H9 (cell line): Measurements from ENCODE around the gene HIPK4. TPM values are rescaled to one million over a fixed set of nuclear protein-coding genes. Genes with fewer than 3 reads are reported as not detected.

Experiments
- DNase-seq: peaks from one replicate; pipeline ENCODE4 v3.0.0-alpha.2; 2017
- H2AFZ ChIP-seq: one replicate; pipeline ENCODE4 v1.6.1; 2013; ENCODE audit warnings: mild to moderate bottlenecking, low read length, control low read depth, moderate library complexity
- H2AK5ac ChIP-seq: 2 replicates; pipeline ENCODE4 v1.6.1; 2013; ENCODE audit warnings: low read length, control low read depth, mixed read lengths; ENCODE audit not compliant: insufficient read length
- H2BK120ac ChIP-seq: one replicate; pipeline ENCODE4 v1.6.1; 2013; ENCODE audit warnings: low read depth, mild to moderate bottlenecking, low read length, control low read depth, inconsistent platforms; ENCODE audit not compliant: poor library complexity, severe bottlenecking
- H2BK12ac ChIP-seq: 2 replicates; pipeline ENCODE4 v1.6.1; 2013; ENCODE audit warnings: low read length, control low read depth, mixed read lengths, low read depth; ENCODE audit not compliant: insufficient read length
- H2BK15ac ChIP-seq: 2 replicates; pipeline ENCODE4 v1.6.1; 2013; ENCODE audit warnings: low read depth, low read length, control low read depth
- H2BK20ac ChIP-seq: one replicate; pipeline ENCODE4 v1.6.1; 2013; ENCODE audit warnings: low read depth, mild to moderate bottlenecking, low read length, control low read depth, inconsistent platforms; ENCODE audit not compliant: poor library complexity, severe bottlenecking
- H2BK5ac ChIP-seq: 2 replicates; pipeline ENCODE4 v1.6.1; 2013; ENCODE audit warnings: low read length, control low read depth, mixed read lengths; ENCODE audit not compliant: insufficient read length
- H3K14ac ChIP-seq: 2 replicates; pipeline ENCODE4 v1.6.1; 2013; ENCODE audit warnings: low read length, control low read depth; ENCODE audit not compliant: insufficient read depth
- H3K18ac ChIP-seq: 2 replicates; pipeline ENCODE4 v1.6.1; 2013; ENCODE audit warnings: low read depth, mild to moderate bottlenecking, mixed read lengths, low read length, control low read depth; ENCODE audit not compliant: insufficient read length
- H3K23ac ChIP-seq: 2 replicates; pipeline ENCODE4 v1.6.1; 2013; ENCODE audit warnings: low read length, control low read depth, mixed read lengths, low read depth; ENCODE audit not compliant: insufficient read length
- H3K23me2 ChIP-seq: 2 replicates; pipeline ENCODE4 v1.6.1; 2013; ENCODE audit warnings: low read depth, mild to moderate bottlenecking, mixed read lengths, low read length, control low read depth; ENCODE audit not compliant: insufficient read length, poor library complexity, severe bottlenecking
- H3K27ac ChIP-seq: 2 replicates; pipeline ENCODE4 v1.5.1; 2013; ENCODE audit warnings: low read length, control low read depth, mixed read lengths, low read depth; ENCODE audit not compliant: insufficient read length
- H3K27me3 ChIP-seq: 2 replicates; pipeline ENCODE4 v1.6.1; 2013; ENCODE audit warnings: low read length, control low read depth, inconsistent platforms; ENCODE audit not compliant: insufficient read depth
- H3K4ac ChIP-seq: 2 replicates; pipeline ENCODE4 v1.6.1; 2013; ENCODE audit warnings: low read depth, mild to moderate bottlenecking, control low read depth, inconsistent platforms, low read length, moderate library complexity
- H3K4me1 ChIP-seq: 2 replicates; pipeline ENCODE4 v1.6.1; 2013; ENCODE audit warnings: low read length, control low read depth, inconsistent platforms; ENCODE audit not compliant: insufficient read depth
- H3K4me2 ChIP-seq: 2 replicates; pipeline ENCODE4 v1.6.1; 2013; ENCODE audit warnings: low read length, control low read depth, mixed read lengths; ENCODE audit not compliant: insufficient read length, insufficient read depth
- H3K56ac ChIP-seq: 2 replicates; pipeline ENCODE4 v1.6.1; 2013; ENCODE audit warnings: low read depth, mild to moderate bottlenecking, mixed read lengths, low read length, control low read depth; ENCODE audit not compliant: insufficient read length
- H3K79me1 ChIP-seq: 2 replicates; pipeline ENCODE4 v1.6.1; 2013; ENCODE audit warnings: low read depth, mild to moderate bottlenecking, moderate library complexity, low read length, control low read depth, inconsistent platforms; ENCODE audit not compliant: insufficient read depth, poor library complexity, severe bottlenecking
- H3K79me2 ChIP-seq: 2 replicates; pipeline ENCODE4 v1.6.1; 2013; ENCODE audit warnings: low read length, control low read depth, inconsistent platforms; ENCODE audit not compliant: insufficient read depth
- H3K9ac ChIP-seq: 2 replicates; pipeline ENCODE4 v1.6.1; 2013; ENCODE audit warnings: low read length, control low read depth, mixed read lengths; ENCODE audit not compliant: insufficient read length; ENCODE audit errors: extremely low read depth
- H3K9me3 ChIP-seq: one replicate; pipeline ENCODE4 v1.6.1; 2013; ENCODE audit warnings: low read depth, low read length, inconsistent platforms; ENCODE audit not compliant: control insufficient read depth
- H3T11ph ChIP-seq: one replicate; pipeline ENCODE4 v1.6.1; 2013; ENCODE audit warnings: mild to moderate bottlenecking, low read length, control low read depth, inconsistent platforms
- H4K20me1 ChIP-seq: one replicate; pipeline ENCODE4 v1.6.1; 2013; ENCODE audit not compliant: control insufficient read depth, insufficient read length, insufficient read depth
- H4K5ac ChIP-seq: 2 replicates; pipeline ENCODE4 v1.6.1; 2013; ENCODE audit warnings: low read depth, mild to moderate bottlenecking, mixed read lengths, low read length, control low read depth; ENCODE audit not compliant: insufficient read length
- H4K8ac ChIP-seq: replicated peaks from 2 replicates; pipeline ENCODE4 v1.6.1; 2013; ENCODE audit warnings: low read length, control low read depth, mixed read lengths, low read depth; ENCODE audit not compliant: insufficient read length
- H4K91ac ChIP-seq: 2 replicates; pipeline ENCODE4 v1.6.1; 2013; ENCODE audit warnings: low read depth, mild to moderate bottlenecking, moderate library complexity, mixed read lengths, low read length, control low read depth; ENCODE audit not compliant: insufficient read length
- H3K27ac Mint-ChIP-seq, 3 experiments: 2 replicates in 2 of 3; 3 replicates in 1 of 3; pipeline ENCODE4 v1.8.0; 2020 to 2021; ENCODE audit warnings: mixed read lengths in 3 of 3, mild to moderate bottlenecking in 1 of 3, moderate library complexity in 1 of 3
- H3K27me3 Mint-ChIP-seq: 2 replicates; pipeline ENCODE4 v1.8.0; 2021; ENCODE audit warnings: low read depth, mild to moderate bottlenecking, moderate library complexity, mixed read lengths
- H3K36me3 Mint-ChIP-seq, 3 experiments: 2 replicates in 2 of 3; 3 replicates in 1 of 3; pipeline ENCODE4 v1.8.0; 2020 to 2021; ENCODE audit warnings: low read depth in 3 of 3, mixed read lengths in 3 of 3; ENCODE audit not compliant: insufficient read depth in 1 of 3
- H3K4me1 Mint-ChIP-seq, 2 experiments: 2 replicates each; pipeline ENCODE4 v1.8.0; 2020; ENCODE audit warnings: mixed read lengths in 2 of 2
- H3K4me3 Mint-ChIP-seq, 2 experiments: 2 replicates in 1 of 2; 3 replicates in 1 of 2; pipeline ENCODE4 v1.8.0; 2020 to 2021; ENCODE audit warnings: mild to moderate bottlenecking in 2 of 2, mixed read lengths in 2 of 2, moderate library complexity in 1 of 2
- H3K9me3 Mint-ChIP-seq, 2 experiments: 2 replicates in 1 of 2; 3 replicates in 1 of 2; pipeline ENCODE4 v1.8.0; 2020; ENCODE audit warnings: mild to moderate bottlenecking in 2 of 2, mixed read lengths in 2 of 2, moderate library complexity in 1 of 2
- CTCF ChIP-seq: fragments of 200-600 bp; sonication (generic); conservative IDR thresholded peaks from 3 replicates; pipeline ENCODE4 v1.8.0; 2021; ENCODE audit warnings: antibody characterized with exemption, mild to moderate bottlenecking
- WGBS: extraction: QIAGEN DNeasy Blood & Tissue Kit; methylation state at CpG from one replicate; pipeline ENCODE4 v1.1.7; 2013; ENCODE audit warnings: missing lambda C conversion rate, low lambda C conversion rate, mixed read lengths; ENCODE audit not compliant: insufficient read length; ENCODE audit errors: extremely low coverage; 5-methylcytosine and 5-hydroxymethylcytosine counted together
- total RNA-seq: library from RNA; stranded (reverse); gene quantifications from 2 replicates; pipeline ENCODE4 v1.2.1, GENCODE V29; 2021

Gene HIPK4
- total RNA-seq, 1 experiment from 2014 or later: 0.15 TPM

GRCh38 chr19:40392123-40392522 is 2.1 kb upstream of the HIPK4 start:
- H3K23me2 ChIP-seq: no peaks in the 10 kb centered on the region
- H4K20me1 ChIP-seq: no peaks in the 10 kb centered on the region
- Mint-ChIP-seq H3K27ac (peak overlapping the region in 2 of 3 experiments; percentile 18 to 51; a peak in 4 of 7 replicates), H3K27me3 (peaks cover 6% of the 10 kb centered on the region), H3K9me3 (no peaks in the 10 kb centered on the region), H3K36me3 (no peaks in the 10 kb centered on the region; a peak in 1 of 7 replicates), H3K4me1 (peaks cover 7 to 9% of the 10 kb centered on the region in 2 experiments), H3K4me3 (no peak overlapping the region)
- no peaks in the 10 kb centered on the region for H3K9me3 ChIP-seq
- WGBS: no CpG with 5 or more reads among the region's 8 CpGs
- no peaks in the 10 kb centered on the region for H3K79me1 ChIP-seq
- no peaks in the 10 kb centered on the region for H3K79me2 ChIP-seq
- no peak overlapping the region for H2BK20ac ChIP-seq
- no peak overlapping the region for H4K91ac ChIP-seq
- no peak overlapping the region for H2BK15ac ChIP-seq
- no peak overlapping the region for H3T11ph ChIP-seq
- TF ChIP-seq CTCF: no peak
- no peak overlapping the region for H3K18ac ChIP-seq
- no peak overlapping the region for H3K9ac ChIP-seq
- no peaks in the 10 kb centered on the region for H3K27me3 ChIP-seq
- H3K4me2 ChIP-seq: no peak overlapping the region
- no peak overlapping the region for H3K14ac ChIP-seq
- H2BK5ac ChIP-seq: no peak overlapping the region
- no peak overlapping the region for H3K56ac ChIP-seq
- no peak overlapping the region for H3K23ac ChIP-seq
- H3K4ac ChIP-seq: no peak overlapping the region
- no peak overlapping the region for H2AK5ac ChIP-seq
- H2AFZ ChIP-seq: no peak overlapping the region
- H4K8ac ChIP-seq: no peak overlapping the region
- no peak overlapping the region for H4K5ac ChIP-seq
- H3K4me1 ChIP-seq: no peaks in the 10 kb centered on the region
- no peak for DNase-seq
- H2BK120ac ChIP-seq: no peak overlapping the region
- no peak overlapping the region for H3K27ac ChIP-seq
- H2BK12ac ChIP-seq: no peak overlapping the region
